ENCODE measurements around the gene WNT9A.
"Not testable (repeated sequence)": the region's sequence is repeated elsewhere in the genome, so short reads cannot be mapped to it uniquely, and the experiment has no call there.

Gene WNT9A

GRCh38 chr1:227885648-227886502, 61.9 kb downstream of the WNT9A start:
- no peak for DNase-seq

GRCh38 chr1:227885135-227885647, 62.5 kb downstream of the WNT9A start:
- DNase-seq: no peak

GRCh38 chr1:227884370-227885134, 63.2 kb downstream of the WNT9A start:
- DNase-seq: no peak

- DNase-seq: no peak
Observed at GRCh38 chr1:227883641-227884301, 64.0 kb downstream of the WNT9A start.

DNA sequence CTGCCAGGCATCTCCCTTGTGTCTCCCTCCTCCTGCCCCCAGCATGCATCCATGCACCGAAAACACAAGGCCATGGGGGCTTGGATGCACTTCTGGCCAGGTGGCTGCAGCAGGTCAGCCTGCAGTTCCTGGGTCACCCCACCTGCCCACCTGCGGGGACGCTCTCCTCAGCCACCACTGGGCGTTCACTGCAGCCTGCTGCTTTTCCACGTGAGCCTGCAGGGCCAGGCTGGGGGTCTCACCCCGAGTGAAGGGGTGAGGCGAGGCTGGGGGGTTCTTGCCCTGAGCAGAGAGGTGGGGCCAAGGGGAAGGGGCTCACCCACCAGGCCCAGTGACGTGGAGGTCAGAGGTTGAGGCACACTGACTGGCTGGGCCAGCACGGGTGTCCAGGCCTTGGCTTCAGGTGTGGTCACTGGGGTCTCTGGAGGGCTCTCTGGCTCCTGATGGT, 64.6 kb downstream of the WNT9A start:
- no peak for DNase-seq

GRCh38 chr1:227880342-227880924, 67.3 kb downstream of the WNT9A start:
- no peak for DNase-seq

GRCh38 chr1:227877810-227878209, 69.9 kb downstream of the WNT9A start:
- DNase-seq: not testable (repeated sequence)

GRCh38 chr1:227871892-227872291, 75.8 kb downstream of the WNT9A start:
- DNase-seq: not testable (repeated sequence)

DNA sequence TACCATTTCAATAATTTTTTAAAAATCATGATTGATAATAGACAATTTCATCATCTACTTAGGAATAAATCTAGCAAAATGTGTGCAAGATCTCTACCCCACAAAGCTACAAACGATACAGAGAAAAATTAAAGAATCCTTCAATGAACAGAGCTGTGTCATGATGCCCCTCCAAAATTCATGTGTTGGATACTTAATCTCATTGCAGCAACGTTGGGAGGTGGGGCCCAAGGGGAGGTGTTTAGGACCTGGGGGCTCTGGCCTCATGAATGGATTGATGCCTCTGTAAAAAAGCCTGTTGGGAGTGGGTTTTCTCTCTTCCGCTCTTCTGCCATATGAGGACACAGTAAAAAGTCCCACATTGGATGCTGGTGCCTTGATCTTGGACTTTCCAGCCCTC, 77.4 kb downstream of the WNT9A start:
- DNase-seq: no peak

GRCh38 chr1:227869851-227870305, 77.9 kb downstream of the WNT9A start:
- peak; percentile 26 for DNase-seq

- no peak for DNase-seq
Observed at GRCh38 chr1:227869279-227869842, 78.4 kb downstream of the WNT9A start.
